ENCODE data around the gene KPNA2. TPM values are rescaled to one million over a fixed set of nuclear protein-coding genes. Genes with fewer than 3 reads are reported as not detected.

Gene KPNA2
- total and polyA plus RNA-seq, 2 of the 13 experiments (the other 11 are each of a cell fraction or from before 2014, with no cell fraction given) = 111 to 305 TPM

DNA sequence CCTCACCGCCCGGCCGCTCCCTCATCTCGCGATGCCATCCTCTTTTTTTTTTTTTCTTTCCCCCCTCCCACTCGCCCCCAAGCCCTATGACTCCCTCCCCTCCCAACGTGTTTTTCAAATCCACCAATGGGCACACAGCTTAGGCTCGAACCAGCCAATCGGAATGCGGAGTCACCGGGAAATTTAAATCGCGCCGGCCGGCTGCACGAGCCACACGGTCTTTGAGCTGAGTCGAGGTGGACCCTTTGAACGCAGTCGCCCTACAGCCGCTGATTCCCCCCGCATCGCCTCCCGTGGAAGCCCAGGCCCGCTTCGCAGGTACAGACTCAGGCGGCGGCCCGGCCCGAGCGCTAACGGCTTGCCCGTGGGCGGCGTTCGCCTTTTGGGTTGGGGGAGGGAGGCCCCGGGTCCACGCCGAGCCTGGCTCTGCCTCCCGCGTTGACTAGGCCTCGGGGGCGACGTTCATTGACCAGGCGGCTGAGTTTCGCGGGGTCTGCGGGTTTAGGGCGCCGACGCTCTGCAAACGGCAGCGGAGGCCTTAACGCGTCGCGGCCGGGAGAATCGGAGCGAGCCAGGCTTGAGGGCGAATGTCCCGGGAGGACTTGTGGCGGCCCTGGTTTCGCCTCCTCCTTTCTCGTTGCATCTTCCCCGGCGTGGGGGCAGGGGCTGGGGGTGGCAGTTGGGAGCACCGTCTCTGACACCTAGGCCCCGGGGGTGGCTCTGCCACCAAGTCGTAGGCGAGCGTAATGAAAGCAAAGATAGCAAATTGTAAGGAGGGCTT is at the start of gene KPNA2 (continued):
- TF ChIP-seq MEIS1 (CRISPR knock-in tag; IDR thresholded peaks at IDR 0.05; ENCODE audit: borderline replicate concordance) (no peak), ZSCAN22 (CRISPR knock-in tag; IDR thresholded peaks at IDR 0.05) (no peak), RFX1 (IDR thresholded peaks at IDR 0.05) (no peak), RBM22 (optimal IDR thresholded peaks at IDR 0.05; ENCODE audit: low read length) (peak; percentile 87), ZNF546 (CRISPR knock-in tag; conservative IDR thresholded peaks at IDR 0.05) (peak; percentile 80; the same call in 1 of the 2 replicates), SAP130 (CRISPR knock-in tag; IDR thresholded peaks at IDR 0.05; ENCODE audit: low read depth) (peak; percentile 99), ZSCAN9 (CRISPR knock-in tag; IDR thresholded peaks at IDR 0.05; ENCODE audit: borderline replicate concordance) (peak; percentile 62; the same call in 1 of the 2 replicates), HNF4G (IDR thresholded peaks at IDR 0.05; ENCODE audit: borderline replicate concordance, low read depth, low read length) (peak; percentile 41; the same call in 1 of the 2 replicates), HNF4G (CRISPR knock-in tag; IDR thresholded peaks at IDR 0.05; ENCODE audit: borderline replicate concordance, low read depth) (peak; percentile 82), ZNF619 (CRISPR knock-in tag; IDR thresholded peaks at IDR 0.05) (peak; percentile 81; the same call in 1 of the 2 replicates)
- TF ChIP-seq, protein P1, sequence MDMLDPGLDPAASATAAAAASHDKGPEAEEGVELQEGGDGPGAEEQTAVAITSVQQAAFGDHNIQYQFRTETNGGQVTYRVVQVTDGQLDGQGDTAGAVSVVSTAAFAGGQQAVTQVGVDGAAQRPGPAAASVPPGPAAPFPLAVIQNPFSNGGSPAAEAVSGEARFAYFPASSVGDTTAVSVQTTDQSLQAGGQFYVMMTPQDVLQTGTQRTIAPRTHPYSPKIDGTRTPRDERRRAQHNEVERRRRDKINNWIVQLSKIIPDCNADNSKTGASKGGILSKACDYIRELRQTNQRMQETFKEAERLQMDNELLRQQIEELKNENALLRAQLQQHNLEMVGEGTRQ (IDR thresholded peaks at IDR 0.05; ENCODE audit: low read depth, low read length) = no peak
- TF ChIP-seq, protein P1 (CRISPR knock-in tag; IDR thresholded peaks at IDR 0.05; ENCODE audit: borderline replicate concordance) = no peak
- TF ChIP-seq, protein P2, sequence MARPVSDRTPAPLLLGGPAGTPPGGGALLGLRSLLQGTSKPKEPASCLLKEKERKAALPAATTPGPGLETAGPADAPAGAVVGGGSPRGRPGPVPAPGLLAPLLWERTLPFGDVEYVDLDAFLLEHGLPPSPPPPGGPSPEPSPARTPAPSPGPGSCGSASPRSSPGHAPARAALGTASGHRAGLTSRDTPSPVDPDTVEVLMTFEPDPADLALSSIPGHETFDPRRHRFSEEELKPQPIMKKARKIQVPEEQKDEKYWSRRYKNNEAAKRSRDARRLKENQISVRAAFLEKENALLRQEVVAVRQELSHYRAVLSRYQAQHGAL (CRISPR knock-in tag; IDR thresholded peaks at IDR 0.05; ENCODE audit: not compliant biosample characterization) = no peak
- TF ChIP-seq, protein P3, sequence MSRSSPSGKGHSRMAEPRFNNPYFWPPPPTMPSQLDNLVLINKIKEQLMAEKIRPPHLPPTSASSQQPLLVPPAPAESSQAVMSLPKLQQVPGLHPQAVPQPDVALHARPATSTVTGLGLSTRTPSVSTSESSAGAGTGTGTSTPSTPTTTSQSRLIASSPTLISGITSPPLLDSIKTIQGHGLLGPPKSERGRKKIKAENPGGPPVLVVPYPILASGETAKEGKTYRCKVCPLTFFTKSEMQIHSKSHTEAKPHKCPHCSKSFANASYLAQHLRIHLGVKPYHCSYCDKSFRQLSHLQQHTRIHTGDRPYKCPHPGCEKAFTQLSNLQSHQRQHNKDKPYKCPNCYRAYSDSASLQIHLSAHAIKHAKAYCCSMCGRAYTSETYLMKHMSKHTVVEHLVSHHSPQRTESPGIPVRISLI (CRISPR knock-in tag; IDR thresholded peaks at IDR 0.05; ENCODE audit: borderline replicate concordance) = peak; percentile 100
- TF ChIP-seq, protein P4, sequence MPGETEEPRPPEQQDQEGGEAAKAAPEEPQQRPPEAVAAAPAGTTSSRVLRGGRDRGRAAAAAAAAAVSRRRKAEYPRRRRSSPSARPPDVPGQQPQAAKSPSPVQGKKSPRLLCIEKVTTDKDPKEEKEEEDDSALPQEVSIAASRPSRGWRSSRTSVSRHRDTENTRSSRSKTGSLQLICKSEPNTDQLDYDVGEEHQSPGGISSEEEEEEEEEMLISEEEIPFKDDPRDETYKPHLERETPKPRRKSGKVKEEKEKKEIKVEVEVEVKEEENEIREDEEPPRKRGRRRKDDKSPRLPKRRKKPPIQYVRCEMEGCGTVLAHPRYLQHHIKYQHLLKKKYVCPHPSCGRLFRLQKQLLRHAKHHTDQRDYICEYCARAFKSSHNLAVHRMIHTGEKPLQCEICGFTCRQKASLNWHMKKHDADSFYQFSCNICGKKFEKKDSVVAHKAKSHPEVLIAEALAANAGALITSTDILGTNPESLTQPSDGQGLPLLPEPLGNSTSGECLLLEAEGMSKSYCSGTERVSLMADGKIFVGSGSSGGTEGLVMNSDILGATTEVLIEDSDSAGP (CRISPR knock-in tag; IDR thresholded peaks at IDR 0.05; ENCODE audit: borderline replicate concordance) = peak; percentile 96; the same call in 1 of the 2 replicates

Measured in HepG2 (cell line).